Urothelium cell line (cell line): Measurements from ENCODE around the gene PVALB.

ENCODE experiments used
- DNase-seq: peaks from one replicate; pipeline ENCODE4 v3.0.0; 2011; ENCODE audit warnings: low spot score, mixed read lengths
- FAIRE-seq: peaks from 2 replicates; lab custom pipeline; 2011; peaks lifted over from hg19 to GRCh38; lab: Jason Lieb, UNC

The PVALB gene

GRCh38 chr22:36816636-36817524 is at the start of gene PVALB:
Gene PVALB, minus strand, starts transcription at chr22:36817035. Its CDS starts 30 bp downstream, at chr22:36817005.
- peak; percentile 79 for FAIRE-seq
- DNase-seq, result peak; percentile 81

DNA sequence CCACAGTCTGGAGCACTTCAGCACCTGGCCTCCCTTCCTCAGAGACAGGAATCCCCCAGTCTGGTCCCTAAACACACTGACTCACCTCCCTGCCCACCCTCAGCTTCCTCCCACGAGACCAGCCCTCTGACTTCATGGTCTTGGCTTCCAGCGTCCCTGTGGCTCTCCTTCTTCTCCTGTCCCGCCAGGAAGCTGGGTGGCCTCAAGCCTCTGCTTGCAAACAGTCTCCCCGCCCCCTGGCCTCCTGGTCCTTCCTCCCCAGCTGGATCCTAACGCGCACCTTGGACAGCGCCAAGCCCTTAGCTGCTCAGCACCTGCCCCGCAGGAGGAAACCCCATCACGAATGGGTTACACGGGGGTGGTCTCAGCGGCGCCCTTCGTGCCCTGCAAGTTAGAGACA is 48.5 kb upstream of the PVALB start:
- FAIRE-seq (peak; percentile 88), DNase-seq (peak; percentile 82)

DNA sequence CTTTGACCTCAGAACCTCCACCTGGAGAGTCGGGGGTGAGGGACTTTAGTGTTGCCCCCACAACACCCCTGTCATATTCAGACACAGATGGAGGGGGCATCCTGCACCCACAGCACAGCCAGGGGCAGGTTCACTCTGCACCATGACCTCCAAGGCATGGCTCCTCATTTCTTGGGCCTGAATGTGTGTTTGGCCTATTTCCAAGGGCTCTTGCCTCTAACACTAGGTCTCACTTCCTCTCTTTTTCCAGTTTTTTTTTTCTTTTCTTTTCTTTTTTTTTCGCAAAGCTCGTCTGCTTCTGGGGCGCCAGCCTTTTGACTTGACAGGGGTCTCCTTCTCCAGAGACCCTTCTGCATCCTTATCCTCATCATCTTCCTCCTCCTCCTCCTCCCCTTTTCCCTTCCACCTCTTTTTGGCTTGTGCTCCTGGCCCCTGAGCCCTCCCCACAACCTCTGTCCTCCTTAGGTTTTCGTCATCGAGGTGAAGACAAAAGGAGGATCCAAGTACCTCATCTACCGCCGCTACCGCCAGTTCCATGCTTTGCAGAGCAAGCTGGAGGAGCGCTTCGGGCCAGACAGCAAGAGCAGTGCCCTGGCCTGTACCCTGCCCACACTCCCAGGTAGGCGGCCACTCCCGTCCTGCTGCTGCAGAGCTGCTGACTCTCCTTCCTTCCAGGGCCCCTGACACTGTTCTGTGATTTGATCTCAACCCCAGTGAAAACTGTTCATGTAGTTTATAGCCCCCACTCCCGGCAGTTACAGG is 47.8 kb upstream of the PVALB start:
- FAIRE-seq (peak; percentile 37), DNase-seq (no peak)

DNA sequence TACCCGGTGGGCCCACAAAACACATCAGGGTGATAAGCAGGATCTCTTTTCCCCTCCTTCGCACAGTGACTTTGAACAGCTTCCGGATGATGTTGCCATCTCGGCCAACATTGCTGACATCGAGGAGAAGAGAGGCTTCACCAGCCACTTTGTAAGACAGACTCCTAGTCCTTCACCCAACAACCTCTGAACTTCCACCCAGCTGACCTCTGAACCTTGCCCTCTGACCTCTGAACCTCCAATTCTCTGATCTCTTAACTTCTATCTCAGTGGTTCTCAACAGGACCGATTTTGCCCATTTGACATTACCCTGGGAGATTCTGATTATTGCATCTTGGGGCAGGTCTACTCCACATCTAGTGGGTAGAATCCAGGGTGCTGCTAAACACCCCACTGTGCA is 47.1 kb upstream of the PVALB start:
- DNase-seq, result no peak
- FAIRE-seq, result no peak

GRCh38 chr22:36863281-36863680 is 46.4 kb upstream of the PVALB start:
- DNase-seq (no peak), FAIRE-seq (no peak)

DNA sequence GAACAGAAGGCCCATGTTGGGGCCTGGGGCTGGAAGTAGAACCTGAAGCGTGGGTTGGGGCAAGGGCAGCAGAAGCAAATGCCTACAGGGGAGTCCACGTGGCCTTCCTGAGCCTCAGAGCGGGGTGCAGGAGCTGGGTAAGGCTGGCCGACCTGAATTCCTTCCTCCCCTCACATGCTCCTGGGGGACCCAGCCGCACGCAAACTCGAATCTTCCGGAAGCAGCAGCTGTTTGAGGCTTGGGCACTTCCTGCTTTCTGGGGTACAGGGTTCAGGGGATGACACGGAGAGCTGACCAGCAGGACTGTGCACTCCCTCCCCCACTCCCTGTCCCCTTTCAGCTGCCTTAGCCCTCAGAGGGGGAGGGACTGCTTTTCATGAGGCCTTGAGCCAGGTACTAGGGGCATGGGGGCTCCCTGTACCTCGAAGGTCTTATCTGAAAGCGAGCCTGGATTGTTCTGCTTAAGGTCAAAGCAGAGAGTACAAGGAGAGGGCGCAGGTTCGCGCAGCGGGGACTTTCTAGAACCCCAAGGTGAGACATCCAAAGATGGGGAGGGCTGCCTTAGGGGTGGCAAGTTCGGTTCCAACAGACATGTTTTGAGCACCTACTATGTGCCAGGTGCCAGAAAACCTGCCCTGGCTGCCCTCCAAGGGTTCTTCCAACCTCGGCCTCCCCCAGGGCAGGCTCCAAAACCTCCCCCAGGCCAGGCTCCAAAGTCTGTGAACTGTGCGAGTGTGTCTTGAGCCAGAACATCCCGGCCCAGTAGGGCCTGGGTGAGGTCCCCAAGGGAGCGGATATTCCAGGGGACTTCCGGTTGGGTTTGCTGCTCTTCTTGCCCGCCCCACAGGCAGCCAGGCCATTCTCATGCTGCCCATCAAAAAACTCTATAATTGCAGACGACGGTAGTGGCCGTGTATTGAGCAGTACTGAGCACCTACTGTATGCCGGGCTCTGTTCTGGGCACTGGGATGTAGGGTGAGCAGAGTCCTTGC is 45.7 kb upstream of the PVALB start:
- no peak for DNase-seq
- no peak for FAIRE-seq

- DNase-seq (no peak), FAIRE-seq (no peak)
These were observed 44.2 kb upstream of the PVALB start, which contains the start of gene NCF4 for GRCh38 chr22:36860821-36861659. Gene NCF4, plus strand, starts transcription at chr22:36861006. Its CDS starts 166 bp downstream, at chr22:36861172.

DNA sequence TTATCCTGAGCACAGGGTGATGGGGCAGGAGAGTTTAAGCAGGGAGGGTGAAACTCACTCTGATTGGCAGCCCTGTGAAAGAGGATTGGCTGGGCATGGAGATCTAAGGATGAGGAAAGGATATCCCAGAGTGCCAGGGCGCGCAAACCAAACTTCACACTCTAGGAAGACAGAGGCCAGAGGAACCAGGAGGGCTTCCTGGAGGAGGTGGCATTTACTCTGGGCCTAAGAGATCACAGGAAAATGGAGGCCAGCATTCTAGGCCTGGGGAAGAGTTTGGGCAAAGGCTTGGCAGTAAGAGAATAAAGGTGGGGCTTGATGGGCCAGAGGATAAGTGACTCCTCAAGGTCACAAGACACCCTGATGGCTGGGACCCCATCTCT is 43.6 kb upstream of the PVALB start:
- FAIRE-seq, result no peak
- DNase-seq, result no peak

DNA sequence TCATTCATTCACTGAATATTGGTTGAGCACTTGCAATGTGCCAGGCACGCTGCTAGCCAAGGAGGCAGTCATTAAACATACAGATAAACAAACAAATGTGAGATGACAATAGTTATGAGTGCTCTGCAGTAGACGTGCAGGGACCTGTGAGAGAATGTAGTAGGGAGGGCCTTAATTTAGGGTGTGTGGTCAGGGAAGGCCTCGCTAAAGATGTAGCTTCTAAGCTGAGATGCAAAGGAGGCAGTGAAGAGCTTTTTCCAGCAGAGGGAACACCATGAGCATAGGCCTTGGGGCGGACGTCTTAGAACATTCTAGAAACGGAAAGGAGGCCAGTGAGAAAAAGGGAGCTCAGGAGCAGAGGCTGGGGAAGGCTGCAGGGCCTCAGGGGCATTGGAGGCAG is 43.2 kb upstream of the PVALB start:
- FAIRE-seq (no peak), DNase-seq (no peak)

GRCh38 chr22:36858966-36859365 is 42.1 kb upstream of the PVALB start:
- FAIRE-seq (no peak), DNase-seq (no peak)

- DNase-seq (no peak), FAIRE-seq (no peak)
These were observed 41.3 kb upstream of the PVALB start for GRCh38 chr22:36858156-36858555.

DNA sequence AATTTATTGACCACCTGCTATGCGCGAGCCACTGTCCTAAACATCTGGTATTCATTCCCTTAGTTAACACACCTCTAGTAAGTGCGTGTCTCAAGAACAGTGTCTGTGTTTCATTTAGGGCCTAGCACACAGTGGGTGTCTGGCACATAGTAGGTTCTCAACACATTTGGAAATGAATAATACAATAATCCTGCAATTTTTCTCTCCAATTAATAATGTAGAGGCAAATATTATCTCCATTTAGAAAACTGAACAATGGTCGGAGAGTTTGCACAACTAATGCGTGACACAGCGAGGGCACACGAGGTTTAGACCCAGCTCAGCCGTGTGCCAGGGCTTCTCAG is 39.9 kb upstream of the PVALB start:
- DNase-seq, result no peak

DNA sequence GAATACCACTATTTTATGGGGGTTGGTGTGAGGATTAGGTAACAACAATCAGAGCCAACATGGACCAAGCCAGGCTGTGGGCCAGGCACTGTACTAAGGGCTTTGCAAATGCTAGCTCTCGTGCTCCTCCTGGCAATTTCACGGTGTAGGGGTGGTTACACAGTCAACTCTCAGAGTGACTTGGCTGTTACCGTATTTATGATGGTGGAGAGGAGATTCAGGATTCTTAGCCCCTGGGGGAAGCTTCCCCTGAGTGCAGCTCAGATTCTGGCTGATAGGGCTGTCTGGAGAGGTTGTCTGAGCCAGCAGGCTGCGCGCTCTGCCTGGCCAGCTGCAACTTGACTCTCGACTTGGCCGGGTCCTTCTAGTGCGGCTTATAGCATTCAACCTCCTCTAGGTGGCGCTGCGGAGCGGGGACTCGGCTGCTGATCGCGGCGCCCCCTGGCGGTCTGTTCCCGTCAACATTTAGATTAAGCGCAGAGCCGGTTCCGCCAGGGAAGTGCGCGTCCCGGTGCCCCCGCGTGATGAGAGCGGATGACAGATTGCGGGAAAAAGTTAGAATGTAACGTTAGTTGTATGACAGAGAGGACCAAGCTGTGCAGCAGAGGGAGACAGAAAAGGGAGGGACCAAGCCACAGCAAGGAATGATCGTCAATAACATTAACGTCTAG is 39.4 kb upstream of the PVALB start:
- DNase-seq (peak; percentile 91), FAIRE-seq (peak; percentile 94)

More for the DNA sequence above, 39.9 kb upstream of the PVALB start:
- FAIRE-seq, result no peak

DNA sequence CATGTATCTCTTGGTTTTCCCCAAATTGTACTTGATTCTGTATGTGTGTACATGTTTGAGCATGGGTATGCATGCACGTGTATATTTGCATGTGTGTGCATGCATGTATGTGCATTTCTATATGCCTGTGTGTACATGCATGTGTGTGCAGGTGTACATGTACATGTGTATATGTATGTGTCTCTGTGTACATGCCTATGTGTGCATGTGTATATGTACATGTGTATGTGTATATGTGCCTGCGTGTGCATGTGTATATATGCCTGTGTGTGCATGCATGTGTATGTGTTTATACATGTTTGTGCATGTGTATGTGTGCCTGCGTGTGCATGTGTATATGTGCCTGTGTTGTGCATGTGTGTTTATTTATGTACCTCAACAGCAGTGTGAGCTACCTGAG is 38.6 kb upstream of the PVALB start:
- no peak for DNase-seq
- peak; percentile 99 for FAIRE-seq

GRCh38 chr22:36853407-36854099 is 36.7 kb upstream of the PVALB start:
- no peak for FAIRE-seq
- DNase-seq, result peak; percentile 66

- DNase-seq, result no peak
- no peak for FAIRE-seq
These were observed 35.5 kb upstream of the PVALB start for GRCh38 chr22:36852056-36852973.

DNA sequence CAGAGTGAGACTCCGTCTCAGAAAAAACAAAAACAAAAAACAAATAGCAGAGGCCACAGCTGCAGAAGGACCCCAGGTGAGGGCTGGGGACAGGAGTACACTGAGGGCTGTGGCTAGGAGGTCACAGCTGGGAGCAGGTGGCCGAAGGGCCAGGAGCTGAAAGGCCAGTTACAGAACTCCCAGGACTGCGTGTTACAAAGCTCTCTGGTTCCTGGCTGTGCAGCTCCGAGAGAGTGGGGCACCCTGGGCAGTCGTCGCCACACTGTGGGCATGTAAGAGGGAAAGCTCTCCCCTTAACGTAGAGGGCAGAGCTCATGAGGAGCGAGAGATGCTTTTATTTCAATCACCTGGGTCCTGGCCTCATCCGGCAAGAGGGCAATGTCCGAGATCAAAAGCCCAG is 33.8 kb upstream of the PVALB start:
- no peak for DNase-seq
- FAIRE-seq, result no peak

DNA sequence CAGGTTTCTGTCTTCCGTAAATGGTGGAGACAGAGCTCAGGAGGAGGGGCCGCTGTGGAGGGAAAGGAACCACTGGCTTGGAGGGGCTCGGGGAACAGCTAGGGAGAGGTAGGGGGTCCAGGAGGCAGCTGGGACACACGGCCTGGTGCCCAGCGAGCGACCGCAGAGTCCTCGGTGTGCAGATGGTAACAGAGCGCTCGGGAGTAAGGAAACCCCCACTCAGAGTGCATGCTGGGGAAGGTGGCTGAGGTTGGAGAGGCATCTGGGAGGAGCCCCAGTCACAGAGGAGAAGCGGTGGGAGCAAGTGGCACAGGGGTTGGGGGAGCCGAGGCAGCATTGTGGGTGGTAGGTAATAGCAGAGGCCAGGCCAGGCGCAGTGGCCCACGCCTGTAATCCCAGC is 33.2 kb upstream of the PVALB start:
- DNase-seq (no peak), FAIRE-seq (no peak)
